Loucy (cell line): Measurements from ENCODE around the gene DSCAML1.

Experiments used
- H2AFZ ChIP-seq: fragments of 200-600 bp; sonication (generic); 2 replicates; pipeline ENCODE4 v1.6.0; 2016; ENCODE audit warnings: antibody characterized with exemption, mild to moderate bottlenecking, low read length, moderate library complexity
- H3F3A ChIP-seq: fragments of 200-600 bp; 2 replicates; pipeline ENCODE4 v1.6.0; 2016; ENCODE audit warnings: antibody characterized with exemption, low read depth, mild to moderate bottlenecking
- H3K27me3 ChIP-seq: fragments of 200-600 bp; sonication (generic); 2 replicates; pipeline ENCODE4 v1.6.1; 2014; ENCODE audit warnings: low read length, mild to moderate bottlenecking; ENCODE audit not compliant: insufficient read depth, poor library complexity, severe bottlenecking
- H3K36me3 ChIP-seq: fragments of 200-600 bp; sonication (generic); 2 replicates; pipeline ENCODE4 v1.6.1; 2016; ENCODE audit warnings: low read length; ENCODE audit not compliant: insufficient read depth
- H3K4me1 ChIP-seq: fragments of 200-600 bp; sonication (generic); 2 replicates; pipeline ENCODE4 v1.5.1; 2014; ENCODE audit warnings: low read length, mild to moderate bottlenecking; ENCODE audit not compliant: insufficient read depth, poor library complexity, severe bottlenecking
- H3K4me2 ChIP-seq: fragments of 200-600 bp; sonication (generic); 2 replicates; pipeline ENCODE4 v1.6.0; 2014; ENCODE audit warnings: antibody characterized with exemption, low read length, low read depth, mild to moderate bottlenecking; ENCODE audit not compliant: poor library complexity, severe bottlenecking
- H3K4me3 ChIP-seq: fragments of 200-600 bp; sonication (generic); 2 replicates; pipeline ENCODE4 v1.5.1; 2014; ENCODE audit warnings: low read length, mild to moderate bottlenecking, mixed read lengths; ENCODE audit not compliant: poor library complexity, severe bottlenecking
- H3K79me2 ChIP-seq: fragments of 200-600 bp; sonication (generic); 2 replicates; pipeline ENCODE4 v1.6.1; 2014; ENCODE audit warnings: low read length; ENCODE audit not compliant: insufficient read depth
- H3K9ac ChIP-seq: fragments of 200-600 bp; sonication (generic); 2 replicates; pipeline ENCODE4 v1.6.0; 2014; ENCODE audit warnings: mild to moderate bottlenecking, low read depth, low read length, moderate library complexity; ENCODE audit not compliant: poor library complexity, severe bottlenecking
- H3K9me2 ChIP-seq: fragments of 200-600 bp; sonication (generic); replicated peaks from 2 replicates; pipeline ENCODE4 v1.6.1; 2016; ENCODE audit warnings: low read depth, low read length, mixed read lengths
- H3K9me3 ChIP-seq: fragments of 200-600 bp; sonication (generic); 2 replicates; pipeline ENCODE4 v1.6.1; 2014; ENCODE audit warnings: mild to moderate bottlenecking, antibody characterized with exemption, low read length, low read depth; ENCODE audit not compliant: insufficient read depth
- H4K20me1 ChIP-seq: fragments of 200-600 bp; sonication (generic); 2 replicates; pipeline ENCODE4 v1.6.0; 2014; ENCODE audit warnings: antibody characterized with exemption, low read length, mild to moderate bottlenecking; ENCODE audit not compliant: insufficient read depth, poor library complexity, severe bottlenecking
- CTCF ChIP-seq: fragments of 200-600 bp; sonication (generic); conservative IDR thresholded peaks from 2 replicates; pipeline ENCODE4 v1.5.1; 2014; ENCODE audit warnings: mild to moderate bottlenecking, antibody characterized with exemption, low read length
- EZH2phosphoT487 ChIP-seq: fragments of 200-600 bp; IDR thresholded peaks from 2 replicates; pipeline ENCODE4 v1.6.1; 2018; ENCODE audit warnings: antibody characterized with exemption, mild to moderate bottlenecking, moderate library complexity, borderline replicate concordance

The DSCAML1 gene

GRCh38 chr11:117842131-117842941 lies 45.3 kb upstream of the DSCAML1 start:
- Histone ChIP-seq H4K20me1 (no peaks in the 10 kb centered on the region), H2AFZ (no peak overlapping the region), H3K9me3 (no peaks in the 10 kb centered on the region), H3K27me3 (no peaks in the 10 kb centered on the region), H3K36me3 (no peaks in the 10 kb centered on the region), H3K4me1 (peaks cover 11% of the 10 kb centered on the region), H3K4me2 (no peak overlapping the region), H3K4me3 (no peak overlapping the region), H3K79me2 (no peaks in the 10 kb centered on the region), H3F3A (no peaks in the 10 kb centered on the region), H3K9ac (no peak overlapping the region), H3K9me2 (no peaks in the 10 kb centered on the region)
- TF ChIP-seq CTCF (no peak), EZH2phosphoT487 (no peak)

- Histone ChIP-seq H3K4me2 (no peak overlapping the region), H3K79me2 (no peaks in the 10 kb centered on the region), H3K9me3 (no peaks in the 10 kb centered on the region), H3K4me3 (no peak overlapping the region), H3K36me3 (no peaks in the 10 kb centered on the region), H2AFZ (no peak overlapping the region), H4K20me1 (no peaks in the 10 kb centered on the region), H3F3A (no peaks in the 10 kb centered on the region), H3K9ac (no peak overlapping the region), H3K9me2 (no peaks in the 10 kb centered on the region), H3K27me3 (no peaks in the 10 kb centered on the region), H3K4me1 (peaks cover 11% of the 10 kb centered on the region)
- TF ChIP-seq EZH2phosphoT487 (no peak), CTCF (no peak)
Observed at GRCh38 chr11:117841551-117842031, 44.6 kb upstream of the DSCAML1 start.

GRCh38 chr11:117840881-117841550 lies 44.0 kb upstream of the DSCAML1 start:
- Histone ChIP-seq H3K9ac (no peak overlapping the region), H3K9me3 (no peaks in the 10 kb centered on the region), H4K20me1 (no peaks in the 10 kb centered on the region), H3K36me3 (no peaks in the 10 kb centered on the region), H3K4me3 (no peak overlapping the region), H3K27me3 (no peaks in the 10 kb centered on the region), H3F3A (no peaks in the 10 kb centered on the region), H3K4me1 (peaks cover 11% of the 10 kb centered on the region), H3K9me2 (no peaks in the 10 kb centered on the region), H3K4me2 (no peak overlapping the region), H2AFZ (no peak overlapping the region), H3K79me2 (no peaks in the 10 kb centered on the region)
- TF ChIP-seq CTCF (no peak), EZH2phosphoT487 (no peak)
